ENCODE results near the gene PHLPP2. TPM values are rescaled to one million over a fixed set of nuclear protein-coding genes. Genes with fewer than 3 reads are reported as not detected.
"Not testable (repeated sequence)": the region's sequence is repeated elsewhere in the genome, so short reads cannot be mapped to it uniquely, and the experiment has no call there.

The PHLPP2 gene
- total and polyA plus RNA-seq, 12 donors, result 0.77 to 5.3 (median 3.4) TPM

- intact Hi-C loops (cut with DNase I), result no loop called here
- Histone ChIP-seq H3K27ac (no peak overlapping the region), H3K9me3 (no peaks in the 10 kb centered on the region), H3K36me3 (peaks cover 0 to 70% (median 18%) of the 10 kb centered on the region in 9 donors), H3K4me3 (no peak overlapping the region), H3K27me3 (no peaks in the 10 kb centered on the region), H3K4me1 (no peaks in the 10 kb centered on the region)
- ATAC-seq, result no peak
- DNase-seq, result no peak
- WGBS, 2 donors, result 0% methylated on average over 1 of the region's 1 CpG
- TF ChIP-seq, protein P1, sequence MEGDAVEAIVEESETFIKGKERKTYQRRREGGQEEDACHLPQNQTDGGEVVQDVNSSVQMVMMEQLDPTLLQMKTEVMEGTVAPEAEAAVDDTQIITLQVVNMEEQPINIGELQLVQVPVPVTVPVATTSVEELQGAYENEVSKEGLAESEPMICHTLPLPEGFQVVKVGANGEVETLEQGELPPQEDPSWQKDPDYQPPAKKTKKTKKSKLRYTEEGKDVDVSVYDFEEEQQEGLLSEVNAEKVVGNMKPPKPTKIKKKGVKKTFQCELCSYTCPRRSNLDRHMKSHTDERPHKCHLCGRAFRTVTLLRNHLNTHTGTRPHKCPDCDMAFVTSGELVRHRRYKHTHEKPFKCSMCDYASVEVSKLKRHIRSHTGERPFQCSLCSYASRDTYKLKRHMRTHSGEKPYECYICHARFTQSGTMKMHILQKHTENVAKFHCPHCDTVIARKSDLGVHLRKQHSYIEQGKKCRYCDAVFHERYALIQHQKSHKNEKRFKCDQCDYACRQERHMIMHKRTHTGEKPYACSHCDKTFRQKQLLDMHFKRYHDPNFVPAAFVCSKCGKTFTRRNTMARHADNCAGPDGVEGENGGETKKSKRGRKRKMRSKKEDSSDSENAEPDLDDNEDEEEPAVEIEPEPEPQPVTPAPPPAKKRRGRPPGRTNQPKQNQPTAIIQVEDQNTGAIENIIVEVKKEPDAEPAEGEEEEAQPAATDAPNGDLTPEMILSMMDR (IDR thresholded peaks at IDR 0.05), result no peak
Observed at GRCh38 chr16:71689901-71690300, 34.6 kb downstream of the PHLPP2 start.

DNA sequence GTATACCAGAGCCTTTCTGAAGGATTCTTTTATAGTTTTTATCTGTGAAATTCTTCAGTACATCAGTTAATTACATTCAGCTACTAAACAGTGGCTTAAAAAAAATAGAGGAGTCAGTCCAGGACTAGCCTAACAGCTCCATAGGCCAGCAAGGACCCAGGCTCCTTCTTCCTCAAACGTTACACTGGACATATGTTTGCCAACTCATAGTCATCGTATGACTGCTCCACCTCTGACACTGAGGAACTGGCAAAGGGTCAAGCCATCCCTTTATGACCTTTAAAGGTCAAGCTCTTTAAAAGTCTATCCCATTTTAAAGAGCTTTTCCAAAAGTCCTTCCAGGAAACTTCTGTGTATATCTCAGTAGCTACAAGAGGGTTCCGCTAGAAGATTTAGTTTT, 36.6 kb downstream of the PHLPP2 start:
- Histone ChIP-seq H3K4me3 (no peak overlapping the region), H3K27ac (no peak overlapping the region), H3K36me3 (peaks cover 0 to 91% (median 27%) of the 10 kb centered on the region in 9 donors), H3K4me1 (no peaks in the 10 kb centered on the region), H3K27me3 (no peaks in the 10 kb centered on the region), H3K9me3 (peaks cover 0 to 5% (median 0%) of the 10 kb centered on the region in 11 donors)
- ATAC-seq (no peak), DNase-seq (no peak)
- WGBS, 2 donors, result 75 to 83% methylated on average over 3 of the region's 3 CpGs
- TF ChIP-seq, protein P1 (IDR thresholded peaks at IDR 0.05), result no peak
- intact Hi-C loops (cut with DNase I), result no loop called here

DNA sequence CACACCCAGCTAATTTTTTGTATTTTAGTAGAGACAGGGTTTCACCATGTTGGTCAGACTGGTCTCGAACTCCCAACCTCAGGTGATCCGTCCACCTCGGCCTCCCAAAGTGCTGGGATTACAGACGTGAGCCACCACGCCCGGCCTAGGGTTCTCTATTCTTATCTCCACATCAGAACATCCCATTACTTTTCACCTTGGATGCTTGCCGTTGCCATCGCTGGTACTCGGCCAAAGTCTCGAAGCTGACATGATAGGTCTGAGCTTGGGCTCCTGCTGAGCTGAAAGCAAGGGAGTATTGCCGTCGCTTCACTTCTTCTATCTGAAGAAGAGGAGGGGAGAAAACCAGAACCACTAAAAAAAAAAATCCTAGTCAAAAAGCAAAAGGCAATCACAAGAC, 40.2 kb downstream of the PHLPP2 start:
- 98 to 99% methylated on average over 12 of the region's 12 CpGs for WGBS, 2 donors
- peaks cover 0 to 100% (median 33%) of the 10 kb centered on the region in 9 donors for H3K36me3 ChIP-seq
- H3K9me3 ChIP-seq; intact Hi-C loops (cut with DNase I); ATAC-seq; DNase-seq; H3K4me1 ChIP-seq; H3K4me3 ChIP-seq; H3K27ac ChIP-seq; H3K27me3 ChIP-seq: not testable (repeated sequence)

DNA sequence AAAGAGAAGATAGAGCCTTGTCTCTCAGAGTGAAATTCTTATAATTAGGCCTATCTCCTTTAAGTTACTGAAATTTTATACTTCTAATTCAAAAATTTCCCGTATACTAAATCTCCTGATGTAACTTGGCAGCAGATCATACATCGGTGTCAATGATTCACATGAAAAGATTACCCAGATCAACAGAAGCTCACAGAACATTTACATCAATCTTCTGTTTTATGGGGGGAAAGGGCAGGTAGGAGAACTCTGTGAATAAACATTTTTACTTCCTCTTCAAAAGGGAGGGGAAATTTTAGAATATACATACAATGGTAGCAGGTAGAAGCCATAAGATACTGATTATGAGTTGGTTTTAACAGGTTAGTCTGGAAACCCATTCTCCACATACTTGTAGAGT, 43.1 kb downstream of the PHLPP2 start:
- peaks cover 0 to 5% (median 0%) of the 10 kb centered on the region in 11 donors for H3K9me3 ChIP-seq
- intact Hi-C loops (cut with DNase I), result no loop called here
- no peaks in the 10 kb centered on the region for H3K27me3 ChIP-seq
- no peak overlapping the region for H3K27ac ChIP-seq
- TF ChIP-seq, protein P1 (IDR thresholded peaks at IDR 0.05), result no peak
- no peaks in the 10 kb centered on the region for H3K4me1 ChIP-seq
- no peak overlapping the region for H3K4me3 ChIP-seq
- peaks cover 0 to 100% (median 41%) of the 10 kb centered on the region in 9 donors for H3K36me3 ChIP-seq
- DNase-seq (no peak), ATAC-seq (no peak)
- 91 to 92% methylated on average over 2 of the region's 2 CpGs for WGBS, 2 donors

DNA sequence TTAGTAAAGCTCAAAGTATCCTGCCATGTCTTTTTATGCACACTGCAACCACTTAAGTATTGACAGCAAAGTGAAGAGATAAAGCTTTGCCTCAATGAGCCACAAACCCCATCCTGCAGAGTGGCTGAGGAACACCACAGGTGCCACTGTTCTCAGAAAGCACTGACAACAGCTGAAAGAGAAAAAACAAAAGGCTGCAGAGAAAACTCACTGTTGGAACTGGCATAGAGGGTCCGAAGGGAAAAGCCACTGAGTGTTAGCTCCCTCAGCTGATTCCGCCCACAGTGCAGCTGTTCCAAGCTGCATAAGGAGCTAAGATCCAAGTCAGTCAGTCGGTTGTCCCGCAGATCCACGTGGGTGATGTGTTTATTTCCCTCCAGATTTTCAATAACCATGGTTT, 48.3 kb downstream of the PHLPP2 start:
- TF ChIP-seq, protein P1 (IDR thresholded peaks at IDR 0.05), result no peak
- no peaks in the 10 kb centered on the region for H3K27me3 ChIP-seq

More for the DNA sequence above, 48.3 kb downstream of the PHLPP2 start:
- Histone ChIP-seq H3K4me3 (no peak overlapping the region), H3K9me3 (no peaks in the 10 kb centered on the region), H3K4me1 (no peaks in the 10 kb centered on the region), H3K36me3 (peaks cover 0 to 100% (median 32%) of the 10 kb centered on the region in 9 donors), H3K27ac (no peak overlapping the region)
- 75 to 84% methylated on average over 5 of the region's 5 CpGs for WGBS, 2 donors
- intact Hi-C loops (cut with DNase I), result no loop called here
- ATAC-seq (no peak), DNase-seq (no peak)

All from heart right ventricle (tissue), 16 donors.